HG03442 (cell line): ENCODE data around the gene ZNF516.
A peak's percentile ranks its signal among the peaks of the same experiment; 100 is the strongest.

Experiments
- ATAC-seq: cut with Tn5 transposase; IDR thresholded peaks from one replicate; pipeline ENCODE4 v1.9.1; 2021; ENCODE audit warnings: mild to moderate bottlenecking, moderate library complexity; ENCODE audit not compliant: unreplicated experiment

Gene ZNF516

DNA sequence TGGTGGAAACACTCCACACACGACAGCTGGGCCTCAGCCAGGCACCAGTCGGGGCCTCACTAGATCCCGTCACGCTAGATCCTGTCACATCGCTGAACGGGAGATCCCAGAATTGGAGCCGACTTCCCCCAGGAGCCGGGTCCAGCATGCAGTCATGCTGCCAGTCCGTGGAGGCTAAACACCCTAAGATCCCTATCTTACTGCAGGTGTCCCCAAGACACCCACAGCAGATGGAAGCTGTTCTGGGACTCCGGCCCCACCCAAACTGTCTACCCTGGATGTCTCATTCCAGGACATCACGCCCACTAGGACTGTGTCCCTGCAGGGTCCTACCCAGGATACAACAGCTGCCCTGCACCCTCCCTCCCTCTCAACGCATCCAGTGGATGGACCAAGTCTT, 23.4 kb downstream of the ZNF516 start:
- no peak for ATAC-seq

GRCh38 chr18:76468345-76469304, 26.4 kb downstream of the ZNF516 start:
- no peak for ATAC-seq

GRCh38 chr18:76467371-76468190, 27.5 kb downstream of the ZNF516 start:
- ATAC-seq, result no peak

- ATAC-seq, result no peak
Observed at GRCh38 chr18:76466410-76466991, 28.5 kb downstream of the ZNF516 start.

DNA sequence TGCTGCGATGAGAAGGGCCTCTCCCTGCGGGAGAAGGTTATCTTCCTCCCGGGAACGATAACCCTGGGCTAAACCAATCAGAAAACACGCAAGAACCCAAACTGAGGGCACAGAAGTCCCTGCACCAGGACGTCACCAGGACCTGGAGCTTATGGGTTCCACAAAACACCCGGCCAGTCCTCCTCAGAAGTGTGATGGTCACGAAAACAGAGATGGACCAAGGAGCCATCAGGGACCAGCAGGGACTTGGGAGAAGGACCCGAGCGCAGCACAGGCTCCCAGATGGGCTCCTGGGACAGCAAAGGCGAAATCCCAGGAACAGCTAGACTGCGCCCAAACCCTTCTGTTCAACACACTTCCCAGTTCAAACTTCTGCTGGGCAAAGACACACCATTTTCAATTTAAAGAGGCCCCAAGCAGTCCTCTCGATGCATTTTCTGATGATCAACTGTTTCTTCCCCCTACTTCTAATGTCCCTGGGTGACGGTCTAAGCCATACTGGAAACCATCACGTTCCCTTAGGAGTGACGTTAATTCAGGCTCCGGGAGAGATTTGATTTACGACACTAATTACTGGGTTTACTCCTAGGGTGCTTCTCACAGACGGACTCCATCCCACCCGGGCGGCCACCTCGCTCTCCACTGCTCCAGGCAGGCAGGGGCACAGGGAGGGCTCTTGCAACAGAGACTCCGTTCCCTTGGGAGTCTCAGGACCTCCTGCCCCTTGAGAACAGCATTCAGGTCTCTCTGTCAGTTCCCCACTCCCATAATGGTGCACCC, 29.2 kb downstream of the ZNF516 start:
- no peak for ATAC-seq

GRCh38 chr18:76464281-76465259, 30.5 kb downstream of the ZNF516 start:
- no peak for ATAC-seq

DNA sequence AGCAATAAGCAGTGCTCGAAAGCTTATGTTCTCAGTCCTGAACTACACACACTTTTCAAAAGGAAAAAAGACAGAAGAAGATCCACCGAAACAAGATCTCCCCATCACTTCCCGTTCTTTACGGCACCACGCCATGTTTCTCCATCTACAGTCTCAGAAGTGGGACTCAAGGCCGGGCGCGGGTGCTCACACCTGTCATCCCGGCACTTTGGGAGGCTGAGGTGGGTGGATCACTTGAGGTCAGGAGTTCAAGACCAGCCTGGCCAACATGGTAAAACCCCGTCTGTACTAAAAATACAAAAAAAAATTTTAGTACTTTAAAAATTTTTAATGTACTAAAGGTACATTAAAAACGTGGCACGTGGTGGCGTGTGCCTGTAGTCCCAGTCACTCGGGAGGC, 31.2 kb downstream of the ZNF516 start:
- no peak for ATAC-seq

GRCh38 chr18:76463358-76463757, 31.7 kb downstream of the ZNF516 start:
- ATAC-seq, result no peak

- no peak for ATAC-seq
Observed at GRCh38 chr18:76462326-76462694, 32.7 kb downstream of the ZNF516 start.

DNA sequence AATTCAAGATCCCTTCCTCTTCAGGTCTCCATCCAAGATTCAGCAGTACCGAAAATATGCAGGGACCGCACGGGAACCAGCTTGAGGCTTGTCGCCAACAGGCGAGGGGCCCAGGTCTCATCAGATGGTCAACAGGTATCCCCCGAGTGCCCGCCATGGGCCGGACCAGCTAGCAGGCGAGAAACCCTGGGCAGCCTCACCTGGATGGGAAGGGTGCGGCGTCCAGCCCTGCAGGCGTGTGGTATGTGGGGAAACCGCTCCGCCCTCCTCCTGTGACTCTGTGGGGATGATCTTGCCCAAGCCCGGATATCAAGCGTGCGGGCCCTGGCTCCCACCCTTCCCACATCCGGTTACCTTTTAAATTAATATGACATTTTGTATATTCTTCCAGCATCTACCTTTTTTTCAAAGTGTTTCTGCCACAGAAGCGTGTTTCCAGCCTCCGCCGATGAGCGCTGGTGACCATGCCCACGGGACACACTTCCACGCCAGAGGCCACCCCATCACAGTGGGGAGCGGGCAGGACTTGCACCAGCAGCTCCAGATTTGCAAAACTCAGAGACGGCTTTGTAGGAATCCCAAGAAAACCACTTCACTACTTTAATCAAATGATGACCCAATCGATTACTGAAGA, 33.2 kb downstream of the ZNF516 start:
- no peak for ATAC-seq

- ATAC-seq, result no peak
Observed at GRCh38 chr18:76461148-76461547, 33.9 kb downstream of the ZNF516 start.

DNA sequence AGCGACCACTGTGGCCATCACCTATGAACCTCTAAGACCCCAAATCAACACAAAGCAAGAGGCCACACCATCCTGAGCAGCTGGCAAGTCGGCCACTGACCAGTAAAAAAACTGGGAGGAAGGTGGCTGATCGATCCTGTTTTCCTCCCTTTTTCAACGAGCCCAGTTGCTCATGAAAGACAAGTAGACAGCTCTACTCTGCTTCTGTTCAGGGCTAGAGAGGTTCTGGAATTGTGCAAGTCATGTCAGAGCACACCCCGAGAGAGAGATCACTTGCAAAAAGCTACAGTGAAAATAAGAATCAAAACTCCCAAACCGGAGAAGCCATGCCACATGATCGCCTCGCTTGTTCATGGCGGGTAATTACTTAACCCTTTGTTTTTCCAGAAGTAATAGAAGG, 34.6 kb downstream of the ZNF516 start:
- no peak for ATAC-seq

DNA sequence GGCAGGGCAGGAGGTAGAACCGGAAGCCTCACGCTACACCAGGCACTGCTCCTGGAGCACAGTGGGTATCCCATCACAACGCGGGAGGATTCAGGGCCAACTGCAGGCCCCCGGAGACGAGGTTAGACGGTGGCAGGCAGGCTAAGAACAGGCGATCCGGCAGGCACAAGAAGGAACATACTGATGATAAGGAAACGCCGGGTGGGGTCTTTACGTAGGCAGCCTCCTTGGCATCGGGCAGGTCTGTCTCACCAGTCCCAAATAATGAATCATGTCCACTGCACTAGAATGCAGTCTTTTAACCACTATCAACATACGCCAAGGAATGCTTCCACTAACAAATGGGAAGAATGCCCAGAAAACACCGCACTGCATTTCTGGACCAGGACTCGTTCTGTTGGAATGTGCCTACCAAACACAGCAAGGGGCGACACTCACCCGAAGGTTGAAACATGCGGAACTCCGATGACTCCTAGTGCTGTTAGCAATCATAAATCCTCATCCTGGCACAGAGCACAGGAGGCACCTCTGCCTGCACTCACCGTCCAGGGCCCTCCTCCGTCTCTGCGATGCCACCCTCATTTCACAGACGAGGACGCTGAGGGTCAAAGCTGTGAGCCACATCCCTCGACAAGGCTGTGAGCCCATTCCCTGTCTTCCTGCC, 35.2 kb downstream of the ZNF516 start:
- ATAC-seq, result no peak

DNA sequence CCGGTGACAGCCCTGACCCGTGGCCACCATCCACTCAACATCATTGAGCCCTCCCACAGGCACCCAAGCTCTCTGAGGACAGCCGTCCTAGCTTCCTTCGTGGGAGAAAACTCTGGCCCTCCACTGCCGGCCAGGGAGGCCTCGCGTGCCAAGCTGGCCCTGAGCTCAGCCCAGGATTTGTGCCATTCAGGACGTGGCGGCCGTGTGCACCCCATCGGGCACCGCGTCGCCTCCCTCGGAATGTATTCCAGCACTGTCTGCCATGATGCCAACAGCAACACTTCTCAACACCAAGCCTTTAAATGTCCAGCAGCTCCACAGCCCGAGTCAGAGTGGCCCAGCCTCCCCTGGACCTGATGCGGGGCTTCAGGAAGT, 35.7 kb downstream of the ZNF516 start:
- ATAC-seq, result no peak

- ATAC-seq, result no peak
Observed at GRCh38 chr18:76458522-76459311, 36.3 kb downstream of the ZNF516 start.

- ATAC-seq, result no peak
Observed at GRCh38 chr18:76457957-76458356, 37.1 kb downstream of the ZNF516 start.

DNA sequence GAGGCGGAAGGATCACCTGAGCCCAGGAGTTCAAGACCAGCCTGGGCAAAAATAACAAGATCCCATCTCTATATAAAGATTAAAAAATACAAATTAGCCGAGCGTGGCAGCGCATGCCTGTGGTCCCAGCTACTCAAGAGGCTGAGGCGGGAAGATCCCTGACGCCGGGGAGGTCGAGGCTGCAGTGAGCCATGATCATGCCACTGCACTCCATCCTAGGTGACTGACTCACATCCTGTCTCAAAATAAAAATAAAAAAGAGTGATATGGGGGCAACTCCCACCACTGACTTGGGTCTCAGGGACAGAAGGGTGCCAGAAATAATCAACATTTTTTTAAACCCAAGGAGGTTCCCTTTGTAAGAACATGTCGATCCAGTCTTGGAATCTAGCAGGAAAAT, 37.6 kb downstream of the ZNF516 start:
- no peak for ATAC-seq

DNA sequence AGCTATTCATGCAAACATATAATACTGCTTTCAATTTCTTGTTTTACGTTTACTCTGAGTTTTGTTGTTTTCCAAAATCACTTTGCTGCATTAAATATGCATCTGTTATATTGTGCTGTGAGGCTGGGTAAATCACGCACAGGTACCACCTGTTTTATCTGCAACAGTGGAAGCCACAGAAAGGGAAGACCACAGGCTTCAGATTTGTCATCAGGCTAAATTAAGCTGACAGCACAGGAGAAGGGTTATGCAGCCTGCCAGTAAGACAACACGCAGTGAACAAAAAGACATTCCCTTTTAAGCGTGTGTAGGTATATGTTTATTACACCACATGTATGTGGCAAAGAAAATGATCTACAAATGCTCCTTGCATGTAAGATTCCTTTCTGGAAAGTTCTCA, 38.2 kb downstream of the ZNF516 start:
- ATAC-seq, result peak; percentile 67
